ENCODE data around the gene B4GALT1. TPM values are rescaled to one million over a fixed set of nuclear protein-coding genes. Genes with fewer than 3 reads are reported as not detected.

The B4GALT1 gene
- total and polyA plus RNA-seq, 2 donors from 2014 or later = 33.0 to 163 TPM

GRCh38 chr9:33103501-33104281 is 63.4 kb downstream of the B4GALT1 start:
- H3K27me3 ChIP-seq (ENCODE audit: control insufficient read depth, insufficient read depth, low read length) = no peaks in the 10 kb centered on the region
- no peaks in the 10 kb centered on the region for H3K36me3 ChIP-seq (ENCODE audit: control insufficient read depth in 2 of 3, insufficient read depth in 3 of 3, low read length in 3 of 3)
- intact Hi-C loops (cut with DNase I) = no loop called here
- H3K4me3 ChIP-seq (ENCODE audit: low read length in 3 of 3) = no peak overlapping the region
- H3K9ac ChIP-seq (ENCODE audit: low read length in 3 of 3) = no peak overlapping the region
- no peak overlapping the region for H3K27ac ChIP-seq (ENCODE audit: low read depth in 2 of 2, low read length in 2 of 2)
- DNase-seq = no peak
- TF ChIP-seq CTCF (IDR thresholded peaks at IDR 0.05; ENCODE audit: borderline replicate concordance, extremely low read depth, insufficient read depth) = no peak
- FAIRE-seq = no peak
- H3K4me1 ChIP-seq (ENCODE audit: control insufficient read depth in 2 of 3, insufficient read depth in 2 of 3, low read depth in 1 of 3, low read length in 3 of 3) = peaks cover 0 to 26% (median 26%) of the 10 kb centered on the region in 3 donors
- no peaks in the 10 kb centered on the region for H3K9me3 ChIP-seq (ENCODE audit: control insufficient read depth in 2 of 3, insufficient read depth in 1 of 3, low read length in 3 of 3)

- no peak for FAIRE-seq
- H3K36me3 ChIP-seq (ENCODE audit: control insufficient read depth in 2 of 3, insufficient read depth in 3 of 3, low read length in 3 of 3) = no peaks in the 10 kb centered on the region
These were observed 64.5 kb downstream of the B4GALT1 start for GRCh38 chr9:33102551-33103210.

GRCh38 chr9:33101104-33101951 is 65.8 kb downstream of the B4GALT1 start:
- Histone ChIP-seq H3K4me3 (ENCODE audit: low read length in 3 of 3) (no peak overlapping the region), H3K4me1 (ENCODE audit: control insufficient read depth in 2 of 3, insufficient read depth in 2 of 3, low read depth in 1 of 3, low read length in 3 of 3) (peaks cover 0 to 13% (median 10%) of the 10 kb centered on the region in 3 donors), H3K9me3 (ENCODE audit: control insufficient read depth in 2 of 3, insufficient read depth in 1 of 3, low read length in 3 of 3) (no peaks in the 10 kb centered on the region), H3K27ac (ENCODE audit: low read depth in 2 of 2, low read length in 2 of 2) (peak overlapping the region in 1 of 2 donors; percentile 15), H3K27me3 (ENCODE audit: control insufficient read depth, insufficient read depth, low read length) (no peaks in the 10 kb centered on the region), H3K36me3 (ENCODE audit: control insufficient read depth in 2 of 3, insufficient read depth in 3 of 3, low read length in 3 of 3) (no peaks in the 10 kb centered on the region), H3K9ac (ENCODE audit: low read length in 3 of 3) (no peak overlapping the region)
- no peak for TF ChIP-seq CTCF (IDR thresholded peaks at IDR 0.05; ENCODE audit: borderline replicate concordance, extremely low read depth, insufficient read depth)
- intact Hi-C loops (cut with DNase I) = no loop called here
- no peak for DNase-seq
- no peak for FAIRE-seq

More at GRCh38 chr9:33102551-33103210, 64.5 kb downstream of the B4GALT1 start:
- TF ChIP-seq CTCF (IDR thresholded peaks at IDR 0.05; ENCODE audit: borderline replicate concordance, extremely low read depth, insufficient read depth) = no peak
- Histone ChIP-seq H3K9ac (ENCODE audit: low read length in 3 of 3) (no peak overlapping the region), H3K4me3 (ENCODE audit: low read length in 3 of 3) (no peak overlapping the region), H3K4me1 (ENCODE audit: control insufficient read depth in 2 of 3, insufficient read depth in 2 of 3, low read depth in 1 of 3, low read length in 3 of 3) (peaks cover 0 to 22% (median 22%) of the 10 kb centered on the region in 3 donors), H3K9me3 (ENCODE audit: control insufficient read depth in 2 of 3, insufficient read depth in 1 of 3, low read length in 3 of 3) (no peaks in the 10 kb centered on the region), H3K27me3 (ENCODE audit: control insufficient read depth, insufficient read depth, low read length) (no peaks in the 10 kb centered on the region), H3K27ac (ENCODE audit: low read depth in 2 of 2, low read length in 2 of 2) (peak overlapping the region in 1 of 2 donors; percentile 32)
- DNase-seq = no peak
- intact Hi-C loops (cut with DNase I) = no loop called here
